ENCODE results near the gene CDSN. TPM values are rescaled to one million over a fixed set of nuclear protein-coding genes. Genes with fewer than 3 reads are reported as not detected.

Gene CDSN
- total RNA-seq, 1 donor from 2014 or later, result 1.5 TPM

- no peak overlapping the region for H3K4me3 ChIP-seq
- no peak for DNase-seq (ENCODE audit: extremely low spot score in 2 of 2)
- intact Hi-C loops (cut with DNase I), result no loop called here
- no peak overlapping the region for H3K27ac ChIP-seq
- H3K36me3 ChIP-seq, result no peaks in the 10 kb centered on the region
- no peaks in the 10 kb centered on the region for H3K27me3 ChIP-seq
- no peaks in the 10 kb centered on the region for H3K9me3 ChIP-seq
- H3K4me1 ChIP-seq, result peaks cover 12% of the 10 kb centered on the region
- TF ChIP-seq POLR2AphosphoS5 (IDR thresholded peaks at IDR 0.05; ENCODE audit: insufficient read depth in 1 of 2, low read depth in 1 of 2), result peak in 1 of 2 donors; percentile 38
- no peak for TF ChIP-seq POLR2A (IDR thresholded peaks at IDR 0.05)
- no peak for TF ChIP-seq CTCF (IDR thresholded peaks at IDR 0.05)
These were observed 25.8 kb downstream of the CDSN start for GRCh38 chr6:31094389-31094881.

GRCh38 chr6:31092769-31093505 lies 27.3 kb downstream of the CDSN start:
- TF ChIP-seq POLR2AphosphoS5 (IDR thresholded peaks at IDR 0.05; ENCODE audit: insufficient read depth in 1 of 2, low read depth in 1 of 2), result no peak
- TF ChIP-seq POLR2A (IDR thresholded peaks at IDR 0.05), result no peak
- TF ChIP-seq CTCF (IDR thresholded peaks at IDR 0.05), result no peak
- no peak for DNase-seq (ENCODE audit: extremely low spot score in 2 of 2)
- Histone ChIP-seq H3K27me3 (no peaks in the 10 kb centered on the region), H3K9me3 (no peaks in the 10 kb centered on the region), H3K36me3 (no peaks in the 10 kb centered on the region), H3K27ac (no peak overlapping the region), H3K4me1 (peaks cover 12% of the 10 kb centered on the region), H3K4me3 (no peak overlapping the region)
- intact Hi-C loops (cut with DNase I), result no loop called here

GRCh38 chr6:31092238-31092637 lies 28.0 kb downstream of the CDSN start:
- H3K4me1 ChIP-seq, result peaks cover 13% of the 10 kb centered on the region
- H3K9me3 ChIP-seq, result no peaks in the 10 kb centered on the region
- H3K27me3 ChIP-seq, result no peaks in the 10 kb centered on the region
- H3K27ac ChIP-seq, result no peak overlapping the region
- intact Hi-C loops (cut with DNase I), result no loop called here
- no peak overlapping the region for H3K4me3 ChIP-seq
- no peaks in the 10 kb centered on the region for H3K36me3 ChIP-seq
- TF ChIP-seq POLR2AphosphoS5 (IDR thresholded peaks at IDR 0.05; ENCODE audit: insufficient read depth in 1 of 2, low read depth in 1 of 2) (no peak), CTCF (IDR thresholded peaks at IDR 0.05) (no peak), POLR2A (IDR thresholded peaks at IDR 0.05) (no peak)
- no peak for DNase-seq (ENCODE audit: extremely low spot score in 2 of 2)

GRCh38 chr6:31091680-31092079 lies 28.6 kb downstream of the CDSN start:
- Histone ChIP-seq H3K4me3 (no peak overlapping the region), H3K9me3 (no peaks in the 10 kb centered on the region), H3K27ac (no peak overlapping the region), H3K36me3 (no peaks in the 10 kb centered on the region), H3K27me3 (no peaks in the 10 kb centered on the region), H3K4me1 (peaks cover 19% of the 10 kb centered on the region)
- intact Hi-C loops (cut with DNase I), result no loop called here
- DNase-seq (ENCODE audit: extremely low spot score in 2 of 2), result no peak
- TF ChIP-seq CTCF (IDR thresholded peaks at IDR 0.05), result no peak
- TF ChIP-seq POLR2A (IDR thresholded peaks at IDR 0.05), result no peak
- TF ChIP-seq POLR2AphosphoS5 (IDR thresholded peaks at IDR 0.05; ENCODE audit: insufficient read depth in 1 of 2, low read depth in 1 of 2), result no peak

- H3K36me3 ChIP-seq, result no peaks in the 10 kb centered on the region
- H3K27me3 ChIP-seq, result no peaks in the 10 kb centered on the region
- no peak for TF ChIP-seq POLR2A (IDR thresholded peaks at IDR 0.05)
- TF ChIP-seq CTCF (IDR thresholded peaks at IDR 0.05), result no peak
- TF ChIP-seq POLR2AphosphoS5 (IDR thresholded peaks at IDR 0.05; ENCODE audit: insufficient read depth in 1 of 2, low read depth in 1 of 2), result no peak
- no peaks in the 10 kb centered on the region for H3K9me3 ChIP-seq
- no peak overlapping the region for H3K4me3 ChIP-seq
- no peak overlapping the region for H3K27ac ChIP-seq
- H3K4me1 ChIP-seq, result peaks cover 24% of the 10 kb centered on the region
- no peak for DNase-seq (ENCODE audit: extremely low spot score in 2 of 2)
- intact Hi-C loops (cut with DNase I), result no loop called here
These were observed 29.3 kb downstream of the CDSN start for GRCh38 chr6:31090973-31091364.
